Measurements from ENCODE around the gene KLRC4.

- TF ChIP-seq CTCF (conservative IDR thresholded peaks at IDR 0.05): no peak
- TF ChIP-seq ZFX (IDR thresholded peaks at IDR 0.05): no peak
These were observed 39.8 kb downstream of the KLRC4 start for GRCh38 chr12:10369557-10370415.
